Mesenteric fat pad (tissue), 1 donor: ENCODE data around the gene WDR17. TPM values are rescaled to one million over a fixed set of nuclear protein-coding genes. Genes with fewer than 3 reads are reported as not detected.

Experiments used
- DNase-seq: peaks from one replicate; pipeline ENCODE4 v3.0.0-alpha.2; 2020; ENCODE audit warnings: low spot score
- long read RNA-seq: library from polyadenylated mRNA; unstranded; transcript quantifications from one replicate; pipeline ENCODE4 v2.0.0, GENCODE V29; 2020
- total RNA-seq: library from RNA; stranded (reverse); fragmentation: NEBNext Ultra II Directional; extraction: Animal tissue kit (Norgen Biotek cat#: 25700); gene quantifications from one replicate; pipeline ENCODE4 v1.2.1, GENCODE V29; 2021
- donor health status: DM: yes; HTN: yes; CAD: no.

Gene WDR17
- total RNA-seq, result 1.4 TPM
- long read RNA-seq, result 0 reads

DNA sequence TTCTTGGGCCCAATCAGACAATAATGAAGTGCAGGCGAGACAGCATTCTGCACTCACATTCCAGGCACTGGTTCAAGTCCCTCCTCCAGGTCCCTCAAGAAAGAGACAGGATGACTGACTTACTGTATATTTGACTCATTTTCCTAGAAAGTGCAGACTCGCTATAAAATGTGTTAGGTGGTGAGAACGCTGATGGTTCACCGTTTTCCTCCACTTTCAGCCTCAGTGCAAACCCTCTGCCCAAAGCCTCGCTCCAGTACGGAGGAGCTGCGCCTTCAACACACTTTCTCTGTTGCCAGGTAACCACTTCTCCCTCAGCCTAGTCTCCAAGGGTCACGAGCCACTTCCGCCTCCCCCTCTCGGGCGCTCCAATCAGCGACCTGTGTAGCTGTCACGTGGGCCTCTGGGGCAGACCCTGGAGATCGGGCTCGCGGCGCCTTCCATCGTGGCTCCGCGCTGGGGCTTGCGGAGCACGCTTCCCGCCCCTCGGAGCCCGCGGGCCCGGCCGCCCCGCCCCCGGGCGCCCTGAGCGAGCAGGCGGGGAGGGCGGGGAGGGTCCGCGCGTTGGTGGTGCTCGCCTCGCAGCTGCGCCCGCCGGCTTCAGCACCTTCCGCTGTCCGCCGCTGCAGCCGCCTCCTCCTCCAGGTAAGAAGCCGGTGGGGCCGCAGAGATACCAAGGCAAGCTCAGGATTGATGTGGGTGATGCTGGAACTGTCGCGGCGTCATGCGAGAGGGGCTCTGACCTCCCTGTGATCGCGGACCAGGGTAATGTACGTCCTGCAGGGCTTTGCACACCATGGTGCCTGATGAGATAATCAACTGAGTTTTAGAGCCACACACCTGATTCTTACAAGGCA, at the start of gene WDR17:
WDR17 (plus strand) TSS at position 407 of the 857 bp plus-strand sequence. CDS start 45,740 bp downstream, outside the sequence.
- DNase-seq, result no peak

GRCh38 chr4:176016601-176017000, 49.0 kb upstream of the WDR17 start:
- no peak for DNase-seq

GRCh38 chr4:176020481-176021085, 45.1 kb upstream of the WDR17 start:
- no peak for DNase-seq

- no peak for DNase-seq
Measured at GRCh38 chr4:176030391-176030790, 35.2 kb upstream of the WDR17 start.

GRCh38 chr4:176031922-176032321, 33.7 kb upstream of the WDR17 start:
- DNase-seq, result no peak

DNA sequence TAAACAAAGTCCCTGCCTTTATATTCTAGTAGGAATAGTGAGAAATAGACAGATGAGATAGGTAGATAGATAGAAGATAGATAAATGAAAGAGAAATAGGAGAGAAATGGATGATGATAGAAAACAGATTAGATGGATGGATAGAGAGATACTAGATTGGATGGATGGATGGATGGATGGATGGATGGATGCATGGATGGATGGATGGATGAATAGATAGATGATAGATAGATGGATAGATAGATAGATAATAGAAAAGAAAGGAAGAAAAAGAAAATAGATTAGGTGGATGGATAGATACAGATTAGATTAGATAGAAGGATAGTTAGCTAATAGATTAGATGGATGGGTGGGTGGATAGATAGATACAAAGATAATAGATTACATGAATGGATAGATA, 33.2 kb upstream of the WDR17 start:
- DNase-seq, result no peak

GRCh38 chr4:176034499-176034898, 31.1 kb upstream of the WDR17 start:
- no peak for DNase-seq

- no peak for DNase-seq
Measured at GRCh38 chr4:176034936-176035335, 30.7 kb upstream of the WDR17 start.

DNA sequence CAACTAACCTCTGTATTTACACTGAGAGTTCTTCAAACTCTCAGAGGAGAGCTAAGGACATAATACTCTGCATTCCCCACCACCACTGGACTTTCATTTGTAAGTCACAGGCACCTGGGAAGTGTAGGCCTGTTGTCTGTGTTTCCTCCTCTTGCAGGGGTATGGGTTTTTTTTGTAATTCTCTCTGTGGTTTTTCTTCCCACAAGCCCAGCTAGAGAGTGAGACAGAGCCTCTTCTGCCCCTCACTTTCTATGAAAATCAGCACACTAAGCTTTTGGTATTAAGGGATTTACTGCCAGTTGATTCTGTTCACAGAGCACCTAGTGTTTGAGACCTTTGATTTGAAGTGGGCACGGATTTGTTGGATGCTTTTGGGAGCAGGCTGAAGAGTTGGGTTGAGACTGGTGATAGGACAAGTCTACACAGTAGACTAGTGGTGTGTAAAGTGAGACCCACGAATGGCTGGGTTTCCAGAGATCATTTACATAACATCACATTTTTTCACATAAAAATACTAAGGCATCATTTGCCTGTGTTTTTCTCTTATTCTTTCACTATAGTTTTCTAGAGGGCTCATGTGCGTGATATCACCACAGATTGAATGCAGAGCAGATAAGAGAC, 28.9 kb upstream of the WDR17 start:
- DNase-seq, result no peak

DNA sequence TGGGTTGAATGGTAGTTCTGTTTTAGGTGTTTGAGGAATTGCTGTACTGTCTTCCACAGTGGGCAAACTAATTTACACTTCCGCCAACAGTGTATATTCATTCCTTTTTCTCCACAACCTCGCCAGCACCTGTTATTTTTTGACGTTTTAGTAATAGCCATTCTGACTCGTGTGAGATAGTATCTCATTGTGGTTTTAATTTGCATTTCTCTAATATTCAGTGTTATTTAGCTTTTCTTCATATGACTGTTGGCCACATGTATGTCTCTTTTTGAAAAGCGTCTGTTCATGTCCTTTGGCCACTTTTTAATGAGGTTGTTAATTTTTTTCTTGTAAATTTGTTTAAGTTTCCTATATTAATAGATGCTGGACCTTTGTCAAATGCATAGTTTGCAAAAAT, 26.9 kb upstream of the WDR17 start:
- no peak for DNase-seq

- DNase-seq, result no peak
Measured at GRCh38 chr4:176042195-176042594, 23.4 kb upstream of the WDR17 start.

GRCh38 chr4:176043838-176044588, 21.6 kb upstream of the WDR17 start:
- DNase-seq, result no peak

DNA sequence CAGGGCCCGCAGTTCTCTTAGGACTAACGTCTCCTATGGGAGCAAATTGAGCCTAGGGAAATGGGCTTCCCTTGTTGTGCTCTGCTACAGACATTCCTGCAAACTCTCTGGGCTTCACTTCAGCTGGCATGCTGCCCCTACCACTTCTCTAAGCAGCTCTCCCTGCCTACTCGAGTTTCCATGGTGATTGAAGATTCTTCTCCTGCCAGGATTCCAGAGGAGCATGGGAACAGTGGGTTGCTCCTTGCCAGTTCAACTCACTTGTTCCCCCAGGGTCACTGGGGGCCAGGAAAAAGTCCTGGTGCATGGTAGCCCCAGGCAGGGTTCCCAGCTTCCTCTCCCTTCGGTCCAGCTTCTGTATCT, 21.1 kb upstream of the WDR17 start:
- no peak for DNase-seq

DNA sequence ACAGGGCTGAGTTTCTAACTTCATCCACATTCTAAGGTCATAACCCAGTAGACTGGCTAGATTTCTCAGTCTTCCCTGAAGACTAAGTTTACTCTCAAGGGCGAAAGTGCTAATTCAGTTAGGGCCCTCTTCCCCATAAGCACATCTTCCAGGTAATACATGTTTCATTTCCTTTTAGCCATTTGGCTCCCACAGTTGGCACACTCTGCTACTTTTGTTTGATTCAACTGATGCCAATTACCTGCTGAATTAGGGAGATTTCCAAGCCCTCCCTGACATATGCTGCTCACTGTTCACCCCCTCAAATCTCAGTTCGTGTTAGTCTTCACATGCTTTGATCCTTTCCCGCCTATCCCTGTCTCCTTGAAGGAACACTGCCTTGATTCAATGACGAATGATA, 17.0 kb upstream of the WDR17 start:
- DNase-seq, result no peak

- DNase-seq, result no peak
Measured at GRCh38 chr4:176052744-176053143, 12.9 kb upstream of the WDR17 start.

DNA sequence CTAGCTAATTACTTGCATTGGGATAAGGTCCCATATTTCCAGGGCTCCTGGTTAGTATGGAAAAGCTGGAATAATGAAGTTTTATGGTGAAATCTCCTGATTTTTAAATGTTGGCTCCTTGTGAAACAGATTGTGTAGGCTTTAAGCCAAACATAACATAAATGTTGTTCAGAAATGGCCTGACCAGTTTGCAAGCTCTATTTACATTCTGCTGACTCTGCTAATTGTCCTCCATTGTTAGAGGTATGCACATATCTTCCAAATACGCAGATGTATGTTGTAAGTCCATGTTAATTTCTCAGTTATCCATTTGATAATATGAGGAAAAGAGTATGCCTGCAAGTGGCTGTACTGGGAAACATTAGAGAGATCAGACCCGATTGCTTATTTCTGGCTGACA, 11.9 kb upstream of the WDR17 start:
- DNase-seq, result no peak

GRCh38 chr4:176054942-176055341, 10.7 kb upstream of the WDR17 start:
- no peak for DNase-seq

GRCh38 chr4:176063718-176064117, 1.9 kb upstream of the WDR17 start:
- no peak for DNase-seq

GRCh38 chr4:176064539-176064938, 1.1 kb upstream of the WDR17 start:
- DNase-seq, result no peak

- no peak for DNase-seq
Measured at GRCh38 chr4:176066757-176067156, 1.1 kb downstream of the WDR17 start.

- DNase-seq, result no peak
Measured at GRCh38 chr4:176077561-176077960, 11.9 kb downstream of the WDR17 start.

- no peak for DNase-seq
Measured at GRCh38 chr4:176084769-176085168, 19.1 kb downstream of the WDR17 start.
